HK-2 (cell line): ENCODE data around the gene SNAP25.

ENCODE experiments used
- DNase-seq: peaks from one replicate; pipeline ENCODE4 v3.0.0-alpha.2; 2018; ENCODE audit not compliant: unreplicated experiment

SNAP25 gene

GRCh38 chr20:10304471-10305046, 85.9 kb downstream of the SNAP25 start:
- no peak for DNase-seq

GRCh38 chr20:10306440-10307358, 88.1 kb downstream of the SNAP25 start:
- DNase-seq, result no peak

- DNase-seq, result no peak
Observed at GRCh38 chr20:10307359-10307735, 88.7 kb downstream of the SNAP25 start.

DNA sequence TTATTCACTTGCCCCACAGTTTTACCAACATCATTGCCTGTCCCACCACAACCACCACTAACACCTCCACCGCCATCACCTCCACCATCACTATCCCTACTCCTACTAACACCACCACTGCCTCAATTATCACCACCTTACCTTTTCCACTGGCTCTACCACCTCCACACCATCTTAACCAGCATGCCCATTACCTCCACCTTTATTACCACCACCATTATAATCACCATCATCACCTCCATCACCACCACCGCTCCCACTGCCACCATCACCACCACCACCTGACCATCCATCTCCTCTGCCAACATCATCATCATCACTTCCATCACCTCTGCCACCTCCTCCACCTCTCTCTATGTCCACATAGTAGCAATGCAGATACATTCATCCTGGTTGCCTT, 90.0 kb downstream of the SNAP25 start:
- no peak for DNase-seq

- peak; percentile 18 for DNase-seq
Observed at GRCh38 chr20:10309326-10309725, 90.7 kb downstream of the SNAP25 start.

GRCh38 chr20:10312111-10312510, 93.5 kb downstream of the SNAP25 start:
- DNase-seq, result no peak

GRCh38 chr20:10313215-10313614, 94.6 kb downstream of the SNAP25 start:
- no peak for DNase-seq

DNA sequence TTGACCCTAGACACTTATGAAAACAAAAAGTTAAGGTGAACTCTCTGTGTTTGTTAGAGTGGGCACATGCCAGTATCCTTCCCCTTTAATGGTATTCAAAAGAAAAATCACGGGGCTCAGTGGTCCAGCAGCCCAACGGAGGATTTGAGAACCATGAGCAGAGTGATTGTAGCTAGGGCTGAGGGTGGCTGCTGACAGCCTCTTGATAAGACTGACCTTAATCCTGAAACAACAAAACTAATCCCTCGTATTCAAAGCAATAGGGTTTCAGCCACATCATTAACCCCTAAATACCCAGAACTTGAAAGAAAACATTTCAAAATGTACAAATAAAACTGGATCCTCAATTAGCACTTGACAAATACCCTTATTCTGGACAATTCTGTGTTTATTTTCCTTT, 95.1 kb downstream of the SNAP25 start:
- no peak for DNase-seq

- no peak for DNase-seq
Observed at GRCh38 chr20:10314198-10314597, 95.6 kb downstream of the SNAP25 start.

- DNase-seq, result no peak
Observed at GRCh38 chr20:10315138-10315537, 96.5 kb downstream of the SNAP25 start.

DNA sequence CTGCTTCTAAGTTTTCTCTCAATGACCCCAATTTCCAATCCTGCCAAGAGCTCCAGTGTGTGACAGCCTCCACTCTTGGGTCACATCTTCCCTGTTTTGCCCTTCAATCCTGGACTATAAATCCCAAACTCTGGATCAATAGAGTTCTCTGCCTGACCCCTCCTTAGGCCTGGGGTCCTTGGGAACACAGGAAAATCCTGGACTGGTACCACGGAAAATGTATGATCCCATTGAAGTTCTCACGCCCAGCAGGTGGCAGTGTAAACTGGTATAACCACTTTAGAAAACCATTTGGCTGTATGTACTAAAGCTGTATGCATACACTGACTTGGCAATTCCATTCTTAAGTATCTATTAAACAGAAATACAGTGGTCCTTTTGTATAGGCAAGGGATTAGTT, 98.0 kb downstream of the SNAP25 start:
- DNase-seq, result peak; percentile 18

- DNase-seq, result no peak
Observed at GRCh38 chr20:10318291-10319024, 99.8 kb downstream of the SNAP25 start.

DNA sequence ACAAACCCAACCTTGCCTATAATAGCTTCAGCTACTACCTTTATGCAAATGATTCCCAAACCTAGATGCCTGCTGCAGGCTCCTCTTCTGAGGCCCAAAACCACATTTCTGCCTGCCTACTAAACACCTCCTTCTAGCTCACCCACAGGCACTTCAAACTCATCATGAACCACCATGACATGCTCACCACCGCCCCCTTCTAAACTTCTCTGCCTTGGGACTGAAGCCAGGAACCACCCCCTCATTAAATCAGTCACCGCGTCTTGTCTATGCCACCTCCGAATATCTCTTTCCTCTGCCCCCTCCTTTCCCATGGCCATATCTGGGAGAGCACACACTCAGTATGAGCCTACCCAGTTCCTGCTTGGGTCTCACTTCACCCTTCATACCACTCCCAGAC, 101.2 kb downstream of the SNAP25 start:
- no peak for DNase-seq

DNA sequence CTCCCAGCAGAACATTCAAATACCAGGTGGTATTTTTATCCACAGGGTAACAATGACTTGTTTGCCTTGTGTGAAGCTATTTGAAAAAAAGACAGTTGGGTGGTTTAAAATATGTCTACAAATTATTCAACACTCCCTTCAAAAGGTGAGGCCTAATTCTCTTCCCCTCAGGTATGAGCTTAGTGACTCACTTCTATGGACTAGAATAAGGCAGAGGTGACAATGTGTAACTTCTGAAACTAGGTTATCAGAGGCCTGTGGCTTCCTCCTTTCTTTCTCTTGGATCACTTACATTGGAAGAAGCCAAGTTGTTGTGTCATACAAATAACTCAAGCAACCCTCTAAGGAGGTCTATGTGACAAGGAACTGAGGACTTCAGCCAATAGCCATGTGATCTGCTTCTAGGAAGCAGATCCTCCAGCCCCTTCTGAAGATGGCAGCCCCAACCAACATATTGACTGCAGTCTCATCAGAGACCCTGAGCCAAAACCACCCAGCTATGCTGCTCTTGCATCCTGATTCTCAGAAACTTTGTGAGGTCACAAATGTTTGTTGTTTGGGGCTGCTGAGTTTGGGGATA, 102.6 kb downstream of the SNAP25 start:
- no peak for DNase-seq

GRCh38 chr20:10322073-10323012, 103.7 kb downstream of the SNAP25 start:
- no peak for DNase-seq

- no peak for DNase-seq
Observed at GRCh38 chr20:10323729-10324128, 105.1 kb downstream of the SNAP25 start.

DNA sequence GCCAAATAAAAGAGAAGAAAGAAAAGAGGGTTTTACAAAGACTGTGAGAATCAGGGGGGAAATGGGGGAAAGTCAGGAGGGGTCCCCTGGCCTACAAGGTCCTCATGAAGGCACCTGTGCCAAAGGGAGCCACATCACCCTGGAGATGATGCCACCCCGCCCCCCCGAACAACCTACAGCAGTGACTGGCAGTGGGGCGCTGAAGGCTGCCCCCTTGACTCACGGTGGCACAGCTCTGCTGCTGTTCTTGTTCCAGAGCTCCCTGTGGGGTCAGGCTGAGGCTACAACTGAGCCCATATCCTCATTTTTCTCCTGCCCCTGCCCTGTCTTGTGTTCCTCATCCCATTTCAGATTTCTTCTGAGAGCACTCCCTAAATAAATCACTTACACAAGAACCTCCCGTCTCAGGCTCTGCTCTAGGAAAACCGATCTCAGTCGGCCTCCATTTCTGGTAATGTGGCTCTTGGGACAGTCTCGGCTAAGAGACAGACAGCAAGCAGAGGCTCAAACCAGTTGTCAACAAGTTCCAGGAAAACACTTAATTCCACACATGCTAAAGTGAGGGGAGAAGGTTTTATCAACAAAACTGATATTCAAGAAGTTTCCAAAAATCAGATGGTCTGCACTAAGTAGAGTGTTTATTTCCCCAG, 105.7 kb downstream of the SNAP25 start:
- no peak for DNase-seq

GRCh38 chr20:10328897-10329255, 110.2 kb downstream of the SNAP25 start:
- no peak for DNase-seq

GRCh38 chr20:10329387-10330005, 110.9 kb downstream of the SNAP25 start:
- no peak for DNase-seq

DNA sequence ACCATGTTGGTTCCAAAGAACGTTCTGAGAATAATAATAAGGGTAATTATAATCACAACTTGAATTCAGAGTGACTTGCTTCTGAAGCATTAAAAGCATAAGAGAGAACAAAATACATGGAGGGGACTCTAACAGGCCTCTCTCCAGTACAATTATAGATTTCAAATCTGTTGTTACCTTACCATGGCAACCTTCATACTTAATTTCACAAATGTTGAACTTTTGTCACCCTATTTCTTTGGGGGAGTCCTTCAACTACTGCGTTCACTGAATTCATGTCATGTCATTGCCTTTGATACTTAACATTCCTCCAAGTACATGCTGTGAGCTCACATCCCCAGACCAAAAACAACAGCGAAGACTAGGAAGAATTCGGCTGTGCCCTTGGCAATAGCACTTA, 111.4 kb downstream of the SNAP25 start:
- no peak for DNase-seq
